ENCODE data around the gene EP400. TPM values are rescaled to one million over a fixed set of nuclear protein-coding genes. Genes with fewer than 3 reads are reported as not detected.
"Not testable (repeated sequence)": the region's sequence is repeated elsewhere in the genome, so short reads cannot be mapped to it uniquely, and the experiment has no call there.

EP400 gene
- total RNA-seq, 2 experiments from 2014 or later: 39.9 to 45.5 TPM

DNA sequence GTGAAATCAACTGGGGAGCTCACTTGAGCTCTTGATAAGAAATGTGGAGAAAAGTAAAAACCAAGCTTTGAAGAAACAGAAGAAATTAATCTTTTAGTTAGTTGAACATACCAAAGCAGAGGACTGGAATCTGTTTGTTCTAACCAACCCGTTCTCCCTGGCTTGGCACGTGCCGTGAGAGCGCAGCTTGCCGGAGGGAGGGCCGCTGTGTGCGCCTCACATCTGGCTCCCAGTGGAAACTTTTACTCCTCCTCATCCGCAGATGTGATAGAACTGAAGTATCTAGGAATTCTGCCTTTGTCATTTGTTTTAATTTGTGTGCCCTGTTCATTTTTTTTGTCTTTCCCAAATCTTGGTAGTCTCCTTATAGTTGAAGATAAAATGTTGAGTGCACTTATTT is 129.5 kb downstream of the EP400 start:
- Mint-ChIP-seq H3K36me3 (peaks cover 21% of the 10 kb centered on the region), H3K9me3 (no peaks in the 10 kb centered on the region), H3K27me3 (no peaks in the 10 kb centered on the region), H3K4me1 (ENCODE audit: low read depth) (peaks cover 9% of the 10 kb centered on the region), H3K4me3 (no peak overlapping the region), H3K27ac (no peak overlapping the region)
- intact Hi-C loops (cut with micrococcal nuclease): no loop called here
- DNase-seq: no peak
- CTCF ChIA-PET: no interaction called here
- POLR2A ChIA-PET: no interaction called here

- intact Hi-C loops (cut with micrococcal nuclease): no loop called here
- Mint-ChIP-seq H3K36me3 (peaks cover 17% of the 10 kb centered on the region), H3K27ac (no peak overlapping the region), H3K4me1 (ENCODE audit: low read depth) (peaks cover 9% of the 10 kb centered on the region), H3K27me3 (no peaks in the 10 kb centered on the region), H3K4me3 (no peak overlapping the region), H3K9me3 (no peaks in the 10 kb centered on the region)
- CTCF ChIA-PET: no interaction called here
- POLR2A ChIA-PET: no interaction called here
- no peak for DNase-seq
Observed at GRCh38 chr12:132079695-132080094, 130.0 kb downstream of the EP400 start.

DNA sequence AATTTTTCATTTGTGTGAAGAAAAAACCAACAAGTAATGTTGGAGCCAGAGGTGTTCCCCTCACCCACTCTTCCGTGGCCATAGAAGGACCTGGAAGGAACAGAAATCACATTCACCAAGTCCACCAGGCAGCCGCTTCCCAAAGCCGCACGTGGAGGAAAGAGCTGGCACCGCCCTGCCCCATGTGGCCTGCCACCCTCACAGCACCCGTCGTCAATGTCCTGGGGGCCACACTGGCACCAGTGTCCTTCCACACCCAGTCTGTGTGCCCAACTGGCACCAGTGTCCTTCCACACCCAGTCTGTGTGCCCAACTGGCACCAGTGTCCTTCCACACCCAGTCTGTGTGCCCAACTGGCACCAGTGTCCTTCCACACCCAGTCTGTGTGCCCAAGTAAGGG is 130.8 kb downstream of the EP400 start:
- POLR2A ChIA-PET; CTCF ChIA-PET; DNase-seq; H3K27me3 Mint-ChIP-seq; H3K9me3 Mint-ChIP-seq; H3K4me3 Mint-ChIP-seq; intact Hi-C loops (cut with micrococcal nuclease); H3K27ac Mint-ChIP-seq: not testable (repeated sequence)
- peaks cover 25% of the 10 kb centered on the region for H3K36me3 Mint-ChIP-seq
- peaks cover 15% of the 10 kb centered on the region for H3K4me1 Mint-ChIP-seq (ENCODE audit: low read depth)

GRCh38 chr12:132081423-132081822 is 131.7 kb downstream of the EP400 start:
- H3K27me3 Mint-ChIP-seq: no peaks in the 10 kb centered on the region
- intact Hi-C loops (cut with micrococcal nuclease): no loop called here
- CTCF ChIA-PET: no interaction called here
- H3K4me1 Mint-ChIP-seq (ENCODE audit: low read depth): peaks cover 20% of the 10 kb centered on the region
- POLR2A ChIA-PET: no interaction called here
- DNase-seq: no peak
- no peaks in the 10 kb centered on the region for H3K9me3 Mint-ChIP-seq
- H3K36me3 Mint-ChIP-seq: peaks cover 24% of the 10 kb centered on the region
- H3K27ac Mint-ChIP-seq: no peak overlapping the region
- no peak overlapping the region for H3K4me3 Mint-ChIP-seq

DNA sequence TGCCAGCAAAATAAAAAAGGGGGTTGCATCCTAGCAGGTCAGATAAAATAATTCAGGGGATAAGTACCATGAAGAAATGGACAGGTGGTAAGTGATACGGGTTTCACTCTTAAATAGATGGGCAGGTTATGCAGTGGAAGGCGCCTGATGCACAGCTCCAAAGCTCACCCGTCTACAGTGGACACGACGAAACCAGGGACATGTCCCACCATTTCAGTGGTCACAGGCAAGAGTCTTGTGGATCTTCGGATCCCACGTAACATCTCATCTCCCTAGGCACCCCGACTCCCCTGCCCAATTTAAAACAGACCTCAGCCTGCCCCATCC is 133.8 kb downstream of the EP400 start:
- peaks cover 20% of the 10 kb centered on the region for H3K36me3 Mint-ChIP-seq
- ChIA-PET CTCF (no interaction called here), POLR2A (interaction anchor here (0.9 to 1.0 kb wide), 2 partner anchors 14 to 17 kb away, joined by 3 to 4 read pairs; no protein-coding TSS in a partner anchor)
- no peaks in the 10 kb centered on the region for H3K27me3 Mint-ChIP-seq
- H3K9me3 Mint-ChIP-seq: no peaks in the 10 kb centered on the region
- peak overlapping the region; percentile 93 for H3K4me3 Mint-ChIP-seq
- intact Hi-C loops (cut with micrococcal nuclease): no loop called here
- DNase-seq: no peak
- H3K4me1 Mint-ChIP-seq (ENCODE audit: low read depth): peaks cover 29% of the 10 kb centered on the region
- H3K27ac Mint-ChIP-seq: peak overlapping the region; percentile 84

- ChIA-PET CTCF (no interaction called here), POLR2A (interaction anchor here (0.9 kb wide), 1 partner anchor 14 kb away, joined by 3 read pairs; no protein-coding TSS in a partner anchor)
- Mint-ChIP-seq H3K27ac (peak overlapping the region; percentile 84), H3K4me3 (peak overlapping the region; percentile 93), H3K9me3 (no peaks in the 10 kb centered on the region), H3K36me3 (peaks cover 20% of the 10 kb centered on the region), H3K27me3 (no peaks in the 10 kb centered on the region), H3K4me1 (ENCODE audit: low read depth) (peaks cover 29% of the 10 kb centered on the region)
- peak; percentile 93 for DNase-seq
- intact Hi-C loops (cut with micrococcal nuclease): loop anchor here (1.0 kb wide), 2 partner anchors 60 to 135 kb away; partner anchors contain the start of genes DDX51, EP400 and NOC4L
Observed at GRCh38 chr12:132083941-132084620, 134.3 kb downstream of the EP400 start.

DNA sequence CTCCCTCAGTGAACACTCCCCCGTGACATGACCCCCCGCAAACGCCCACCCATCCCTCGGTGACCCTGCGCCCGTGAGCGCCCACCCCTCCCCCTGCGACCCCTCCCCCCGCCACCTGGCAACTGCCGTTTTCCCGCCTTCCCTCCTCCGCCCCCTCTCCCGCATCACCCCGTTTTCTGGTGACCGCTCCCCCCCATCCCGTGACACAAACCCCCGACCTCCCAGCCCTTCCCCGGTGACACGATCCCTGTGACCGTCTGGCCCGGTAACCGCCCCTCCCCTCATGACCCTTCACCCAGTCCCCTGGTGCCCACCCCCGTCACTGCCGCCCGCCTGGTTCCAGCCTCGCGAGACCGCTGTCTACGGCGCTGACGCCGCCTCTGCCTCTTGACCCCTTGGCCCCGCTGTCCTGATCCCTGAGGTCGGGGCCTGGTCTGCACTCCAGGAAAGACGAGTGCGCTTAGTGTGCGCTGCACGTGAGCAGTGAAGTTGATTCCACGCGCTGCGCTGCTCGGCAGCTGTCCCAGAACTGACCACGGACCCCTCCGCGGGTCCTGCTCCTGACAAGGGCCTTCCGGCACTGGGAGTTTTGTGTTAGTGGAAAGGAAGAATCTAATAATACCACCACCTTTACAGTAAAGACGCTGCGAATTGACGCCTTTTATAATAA is 135.0 kb downstream of the EP400 start:
- Mint-ChIP-seq H3K27me3 (no peaks in the 10 kb centered on the region), H3K36me3 (peaks cover 25% of the 10 kb centered on the region), H3K4me3 (peak overlapping the region; percentile 93), H3K27ac (peak overlapping the region; percentile 90), H3K9me3 (no peaks in the 10 kb centered on the region), H3K4me1 (ENCODE audit: low read depth) (peaks cover 33% of the 10 kb centered on the region)
- intact Hi-C loops (cut with micrococcal nuclease): loop anchor here (1.0 kb wide), 2 partner anchors 60 to 135 kb away; partner anchors contain the start of genes DDX51, EP400 and NOC4L
- DNase-seq: peak; percentile 78
- ChIA-PET CTCF (no interaction called here), POLR2A (no interaction called here)

GRCh38 chr12:132085291-132085635 is 135.5 kb downstream of the EP400 start:
- Mint-ChIP-seq H3K27me3 (no peaks in the 10 kb centered on the region), H3K9me3 (no peaks in the 10 kb centered on the region)
- CTCF ChIA-PET: no interaction called here

DNA sequence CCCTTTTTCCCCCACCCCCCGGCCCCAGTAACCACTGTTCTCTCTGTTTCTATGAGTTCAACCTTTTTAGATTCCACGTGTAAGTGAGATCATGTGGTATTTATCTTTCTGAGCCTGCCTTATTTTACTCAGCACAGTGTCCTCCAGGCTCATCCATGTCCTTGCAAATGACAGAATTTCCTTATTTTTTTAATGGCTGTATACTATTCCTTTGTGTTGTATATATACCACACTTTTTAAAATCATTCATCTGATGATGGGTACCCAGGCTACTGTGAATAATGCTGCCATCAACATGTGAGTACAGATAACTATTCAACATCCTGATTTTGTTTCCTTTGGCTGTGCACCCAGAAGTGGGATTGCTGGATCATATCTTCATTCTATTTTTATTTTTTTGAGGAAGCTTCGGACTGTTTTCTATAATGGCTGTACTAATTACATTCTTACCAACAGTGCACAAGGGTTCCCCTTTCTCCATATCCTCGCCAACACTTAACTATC is 139.7 kb downstream of the EP400 start:
- DNase-seq: no peak
- ChIA-PET CTCF (no interaction called here), POLR2A (no interaction called here)
- H3K27ac Mint-ChIP-seq: no peak overlapping the region
- H3K4me3 Mint-ChIP-seq: no peak overlapping the region
- H3K9me3 Mint-ChIP-seq: no peaks in the 10 kb centered on the region
- H3K36me3 Mint-ChIP-seq: peaks cover 33% of the 10 kb centered on the region
- no peaks in the 10 kb centered on the region for H3K27me3 Mint-ChIP-seq
- H3K4me1 Mint-ChIP-seq (ENCODE audit: low read depth): peaks cover 29% of the 10 kb centered on the region
- intact Hi-C loops (cut with micrococcal nuclease): no loop called here

More at GRCh38 chr12:132085291-132085635, 135.5 kb downstream of the EP400 start:
- peak; percentile 23 for DNase-seq
- peaks cover 38% of the 10 kb centered on the region for H3K4me1 Mint-ChIP-seq (ENCODE audit: low read depth)
- H3K4me3 Mint-ChIP-seq: peak overlapping the region; percentile 93
- POLR2A ChIA-PET: no interaction called here
- peak overlapping the region; percentile 90 for H3K27ac Mint-ChIP-seq
- H3K36me3 Mint-ChIP-seq: peaks cover 29% of the 10 kb centered on the region
- intact Hi-C loops (cut with micrococcal nuclease): no loop called here

DNA sequence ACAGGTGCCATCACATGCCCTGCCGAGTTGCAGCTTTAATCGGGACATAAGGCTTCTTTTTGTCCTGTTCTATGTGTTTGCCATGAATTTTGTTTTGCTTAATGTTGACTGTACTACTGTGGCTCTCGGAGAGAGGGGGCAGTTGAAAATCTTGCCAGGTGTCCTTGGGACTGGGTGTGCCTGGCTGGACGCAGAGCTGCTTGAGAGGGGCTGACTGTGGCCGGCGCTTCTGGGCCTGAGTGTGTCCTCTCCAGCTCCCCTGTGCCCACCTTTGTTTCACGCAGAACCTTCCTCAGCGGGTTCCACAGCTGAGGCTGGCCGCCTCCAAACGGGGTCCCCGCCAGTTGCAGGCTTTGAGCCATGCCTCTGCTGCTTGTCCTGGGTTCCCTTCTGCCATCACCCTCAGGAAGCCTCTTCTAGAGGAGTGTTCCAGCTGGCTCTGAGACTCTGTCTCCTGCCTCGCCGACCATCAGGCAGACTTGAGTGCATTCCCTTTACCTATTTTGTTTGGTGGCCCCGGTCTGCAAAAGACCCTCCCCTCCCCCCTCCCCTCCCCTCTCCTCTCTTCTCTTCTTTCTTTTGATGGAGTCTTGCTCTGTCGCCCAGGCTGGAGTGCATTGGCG is 144.6 kb downstream of the EP400 start:
- Mint-ChIP-seq H3K4me3 (no peak overlapping the region), H3K4me1 (ENCODE audit: low read depth) (peaks cover 22% of the 10 kb centered on the region), H3K36me3 (peaks cover 33% of the 10 kb centered on the region), H3K27me3 (no peaks in the 10 kb centered on the region), H3K27ac (no peak overlapping the region), H3K9me3 (peaks cover 12% of the 10 kb centered on the region)
- no peak for DNase-seq
- ChIA-PET POLR2A (no interaction called here), CTCF (no interaction called here)
- intact Hi-C loops (cut with micrococcal nuclease): no loop called here

GRCh38 chr12:132095520-132096409 is 146.0 kb downstream of the EP400 start:
- H3K27me3 Mint-ChIP-seq: no peaks in the 10 kb centered on the region
- H3K4me3 Mint-ChIP-seq: no peak overlapping the region
- intact Hi-C loops (cut with micrococcal nuclease): no loop called here
- POLR2A ChIA-PET: no interaction called here
- CTCF ChIA-PET: no interaction called here
- H3K36me3 Mint-ChIP-seq: peaks cover 30% of the 10 kb centered on the region
- peaks cover 12% of the 10 kb centered on the region for H3K9me3 Mint-ChIP-seq
- no peak for DNase-seq
- peak overlapping the region; percentile 56 for H3K27ac Mint-ChIP-seq
- peaks cover 14% of the 10 kb centered on the region for H3K4me1 Mint-ChIP-seq (ENCODE audit: low read depth)

DNA sequence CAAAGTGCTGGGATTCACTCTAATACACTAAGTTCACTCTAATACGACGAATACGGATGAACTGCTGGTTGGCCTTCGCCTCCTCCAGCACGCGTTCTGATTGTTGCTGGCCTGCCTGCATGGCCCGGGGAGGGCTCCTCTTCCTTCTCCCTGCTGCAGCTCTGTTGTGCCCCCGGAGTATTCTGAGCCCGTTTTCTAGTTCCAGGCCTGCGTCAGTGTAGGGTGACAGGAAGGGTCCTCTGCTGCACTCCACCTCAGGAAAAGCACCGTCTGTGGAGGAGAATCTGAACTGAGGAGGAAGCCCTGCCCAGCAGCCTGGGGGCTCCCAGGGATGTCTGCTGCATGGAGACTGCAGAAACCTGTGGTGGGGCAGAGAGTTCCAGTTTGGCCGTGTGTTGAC is 150.0 kb downstream of the EP400 start:
- Mint-ChIP-seq H3K4me1 (ENCODE audit: low read depth) (peaks cover 14% of the 10 kb centered on the region), H3K9me3 (peaks cover 12% of the 10 kb centered on the region), H3K27ac (no peak overlapping the region), H3K4me3 (no peak overlapping the region), H3K27me3 (no peaks in the 10 kb centered on the region), H3K36me3 (peaks cover 25% of the 10 kb centered on the region)
- intact Hi-C loops (cut with micrococcal nuclease): no loop called here
- ChIA-PET POLR2A (no interaction called here), CTCF (no interaction called here)
- no peak for DNase-seq
